Heart right ventricle (tissue), 16 donors: ENCODE data around the gene RAX. TPM values are rescaled to one million over a fixed set of nuclear protein-coding genes. Genes with fewer than 3 reads are reported as not detected.

ENCODE experiments used
- ATAC-seq, 8 donors: fragments of 200-7000 bp; cut with Tn5 transposase; one replicate each; pipeline ENCODE4 v1.9.1; 2020; ENCODE audit warnings: mild to moderate bottlenecking in 8 of 8, moderate library complexity in 8 of 8, moderate number of reproducible peaks in 1 of 8
- DNase-seq, 2 donors: peaks; one replicate each; pipeline ENCODE4 v3.0.0-alpha.2; 2020
- H3K27ac ChIP-seq, 10 donors: fragments of 200-600 bp; sonication (generic) in 2 of 10; one replicate each; pipeline versions ENCODE4 v1.5.0 to v1.8.0; 2020 to 2022; ENCODE audit warnings: mild to moderate bottlenecking in 3 of 10
- H3K27me3 ChIP-seq, 7 donors: fragments of 200-600 bp; one replicate each; pipeline ENCODE4 v1.8.0; 2021 to 2022; ENCODE audit warnings: mild to moderate bottlenecking in 2 of 7
- H3K36me3 ChIP-seq, 9 donors: fragments of 200-600 bp; sonication (generic) in 1 of 9; one replicate each; pipeline versions ENCODE4 v1.5.0 to v1.8.0; 2020 to 2022; ENCODE audit warnings: mild to moderate bottlenecking in 2 of 9
- H3K4me1 ChIP-seq, 9 donors: fragments of 200-600 bp; sonication (generic) in 1 of 9; one replicate each; pipeline versions ENCODE4 v1.5.0 to v1.8.0; 2020 to 2022; ENCODE audit warnings: mild to moderate bottlenecking in 4 of 9
- H3K4me3 ChIP-seq, 10 donors: fragments of 200-600 bp; sonication (generic) in 2 of 10; one replicate each; pipeline versions ENCODE4 v1.5.0 to v1.8.0; 2020 to 2022; ENCODE audit warnings: mild to moderate bottlenecking in 7 of 10, moderate library complexity in 2 of 10
- H3K9me3 ChIP-seq, 11 donors: fragments of 200-600 bp in 10 of 11; sonication (generic) in 2 of 11; one replicate each; pipeline versions ENCODE4 v1.5.0 to v1.8.0; 2013 to 2022; ENCODE audit warnings: mild to moderate bottlenecking in 2 of 11, control low read depth in 1 of 11, moderate library complexity in 1 of 11
- WGBS, 2 donors: extraction: QIAGEN DNeasy Blood & Tissue Kit; methylation state at CpG; one replicate each; pipeline ENCODE4 v1.1.7; 2013; ENCODE audit warnings: inconsistent platforms in 1 of 2; 5-methylcytosine and 5-hydroxymethylcytosine counted together
- intact Hi-C, 10 donors: fragments of 100-400 bp; cut with DNase I; formaldehyde crosslinking; loops; one replicate each; pipeline versions ENCODE4 v1.11.1 to v1.14.2; 2022
- polyA plus RNA-seq, 2 donors: library from polyadenylated mRNA; stranded (reverse); fragments of 200-250 nt; gene quantifications; one replicate each; pipeline ENCODE4 v1.2.3, GENCODE V29; 2013
- total RNA-seq, 10 donors: library from RNA; stranded (reverse); fragmentation: NEBNext Ultra II Directional in 3 of 10; extraction: Animal tissue kit (Norgen Biotek cat#: 25700) in 3 of 10; gene quantifications; one replicate each; pipeline versions ENCODE4 v1.2.1 to v1.2.4, GENCODE V29; 2021 to 2023
- TF ChIP-seq, protein P1 (sequence below), 9 donors: fragments of 200-600 bp; sonication (generic) in 2 of 9; IDR thresholded peaks; one replicate each; pipeline versions ENCODE4 v1.5.0 to v1.8.0; 2021 to 2022; ENCODE audit warnings: antibody characterized with exemption in 9 of 9, mild to moderate bottlenecking in 5 of 9, moderate library complexity in 1 of 9
- donor health status: Arrhythmogenic right ventricular cardiomyopathy.
- donor health status: ischemic (EF 13 %, LVEDD 7.1; RV severe dilation, severe dysfunction).
- donor health status: healthy with polysubstance abuse.
- donor health status: DM: no; HTN: yes; CAD: no.
- donor health status: DM: no; HTN: no; CAD: no.
- donor health status: ischemic (EF 25% LVEDD 6.9; RV normal size, moderate dysfunction).
- donor health status: ischemic (EF 25% LVEDD 5.7; RV mildly dilated, moderate dysfunction).
- donor health status: healthy.
- donor health status: DM: yes; HTN: yes; CAD: no.
- donor health status: Ischemic cardiomyopathy.
- donor health status: ischemic (EF 35%, LVEDD 5.7; RV mildly dilated, moderate dysfunction).
- donor health status: nonischemic (EF 11% LVEDD 7.7; RV severe dilation, severe dysfunction).
- donor health status: DM: yes; HTN: yes; CAD: no.
- donor health status: PGD.
- donor health status: ischemic (EF 29% LVEDD 5.4; RV normal size, mild dysfunction).
- donor health status: nonischemic (EF 23%, LVEDD 6.1; RV moderate dilation, normal function).

The RAX gene
- total and polyA plus RNA-seq, 12 donors, result not detected

DNA sequence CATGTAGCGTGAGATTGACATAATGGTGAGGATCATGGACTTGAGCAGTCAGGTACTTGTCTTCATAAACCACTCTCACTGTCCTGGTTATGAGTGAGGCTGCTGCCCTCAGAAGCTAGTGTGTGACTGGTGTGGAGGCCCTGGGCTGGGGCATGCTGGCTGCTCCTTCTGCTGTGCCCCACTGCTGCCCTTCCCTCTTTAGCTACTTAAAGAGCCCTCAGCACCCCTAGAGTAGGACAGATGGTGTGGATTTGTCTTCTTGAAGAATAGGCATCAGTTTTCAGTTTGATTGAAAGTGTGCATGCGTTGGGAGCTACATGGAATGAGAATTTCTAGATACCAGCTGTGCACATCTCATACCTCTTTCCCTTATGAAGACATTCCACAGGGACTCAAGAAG is 29.8 kb upstream of the RAX start:
- no peak for DNase-seq
- no peaks in the 10 kb centered on the region for H3K36me3 ChIP-seq
- no peak for ATAC-seq
- H3K9me3 ChIP-seq, result no peaks in the 10 kb centered on the region
- H3K4me1 ChIP-seq, result peaks cover 0 to 1% (median 0%) of the 10 kb centered on the region in 9 donors
- TF ChIP-seq, protein P1, sequence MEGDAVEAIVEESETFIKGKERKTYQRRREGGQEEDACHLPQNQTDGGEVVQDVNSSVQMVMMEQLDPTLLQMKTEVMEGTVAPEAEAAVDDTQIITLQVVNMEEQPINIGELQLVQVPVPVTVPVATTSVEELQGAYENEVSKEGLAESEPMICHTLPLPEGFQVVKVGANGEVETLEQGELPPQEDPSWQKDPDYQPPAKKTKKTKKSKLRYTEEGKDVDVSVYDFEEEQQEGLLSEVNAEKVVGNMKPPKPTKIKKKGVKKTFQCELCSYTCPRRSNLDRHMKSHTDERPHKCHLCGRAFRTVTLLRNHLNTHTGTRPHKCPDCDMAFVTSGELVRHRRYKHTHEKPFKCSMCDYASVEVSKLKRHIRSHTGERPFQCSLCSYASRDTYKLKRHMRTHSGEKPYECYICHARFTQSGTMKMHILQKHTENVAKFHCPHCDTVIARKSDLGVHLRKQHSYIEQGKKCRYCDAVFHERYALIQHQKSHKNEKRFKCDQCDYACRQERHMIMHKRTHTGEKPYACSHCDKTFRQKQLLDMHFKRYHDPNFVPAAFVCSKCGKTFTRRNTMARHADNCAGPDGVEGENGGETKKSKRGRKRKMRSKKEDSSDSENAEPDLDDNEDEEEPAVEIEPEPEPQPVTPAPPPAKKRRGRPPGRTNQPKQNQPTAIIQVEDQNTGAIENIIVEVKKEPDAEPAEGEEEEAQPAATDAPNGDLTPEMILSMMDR (IDR thresholded peaks at IDR 0.05), result no peak
- peaks cover 0 to 65% (median 32%) of the 10 kb centered on the region in 7 donors for H3K27me3 ChIP-seq
- WGBS, 2 donors, result 87 to 93% methylated on average over 2 of the region's 2 CpGs
- no peak overlapping the region for H3K4me3 ChIP-seq
- H3K27ac ChIP-seq, result no peak overlapping the region
- intact Hi-C loops, result loop anchor here in 1 of 10 donors (10.0 kb wide), 1 partner anchor 58 kb away; no protein-coding TSS in a partner anchor

DNA sequence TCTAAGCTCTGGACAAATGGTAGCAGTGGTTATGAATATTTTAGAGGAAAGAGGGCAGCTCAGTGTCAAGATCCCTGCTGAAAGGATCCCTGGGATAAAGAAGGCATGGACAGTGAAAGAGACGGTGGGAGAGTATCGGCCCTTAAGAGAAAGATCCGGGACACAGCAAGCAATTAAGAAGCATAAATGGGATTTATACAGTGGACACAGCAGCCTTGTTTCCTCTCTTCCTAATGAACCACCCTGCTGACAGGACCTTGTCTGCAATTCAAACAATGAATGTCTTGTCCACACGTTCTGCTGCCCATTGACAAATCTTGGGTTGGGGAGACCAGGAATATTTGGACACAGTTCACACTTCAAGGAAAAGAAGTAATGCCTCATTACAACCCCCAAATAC is 28.7 kb upstream of the RAX start:
- no peaks in the 10 kb centered on the region for H3K4me1 ChIP-seq
- intact Hi-C loops, result loop anchor here in 1 of 10 donors (10.0 kb wide), 1 partner anchor 57 kb away; no protein-coding TSS in a partner anchor
- no peaks in the 10 kb centered on the region for H3K9me3 ChIP-seq
- no peak overlapping the region for H3K4me3 ChIP-seq
- no peaks in the 10 kb centered on the region for H3K36me3 ChIP-seq
- peaks cover 0 to 59% (median 22%) of the 10 kb centered on the region in 7 donors for H3K27me3 ChIP-seq
- ATAC-seq (no peak), DNase-seq (no peak)
- TF ChIP-seq, protein P1 (IDR thresholded peaks at IDR 0.05), result no peak
- no peak overlapping the region for H3K27ac ChIP-seq
- WGBS, 2 donors, result 65 to 69% methylated on average over 4 of the region's 4 CpGs

DNA sequence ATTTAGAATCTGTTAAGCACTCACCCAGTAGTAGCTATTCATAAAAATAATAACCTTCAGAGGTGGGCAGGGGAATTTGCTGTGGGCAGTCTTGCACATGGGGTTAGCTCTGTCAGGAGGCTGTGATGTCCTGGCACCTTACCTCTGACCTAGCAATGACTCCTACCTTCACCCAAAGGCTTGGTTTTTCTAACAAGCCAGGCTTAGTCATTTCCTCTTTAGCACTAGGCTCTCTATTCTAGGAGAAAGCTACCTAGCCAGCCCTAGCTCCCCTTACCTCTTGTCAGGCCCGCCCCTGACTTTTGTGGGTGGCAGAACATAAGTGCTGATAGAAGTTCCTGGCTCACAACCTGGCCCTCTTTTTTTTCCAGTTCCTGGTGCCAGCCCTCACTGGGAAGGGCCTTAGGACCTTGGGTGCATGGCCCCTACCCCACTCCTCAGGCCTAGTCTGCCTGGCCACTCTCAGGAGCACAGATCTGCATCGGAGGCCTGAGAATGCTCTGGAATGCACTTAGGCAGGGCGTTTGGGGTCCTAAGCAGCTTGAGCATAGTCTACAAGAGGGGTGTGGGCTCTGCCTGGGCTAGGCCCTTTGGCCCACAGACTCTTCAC is 27.5 kb upstream of the RAX start:
- intact Hi-C loops, result loop anchor here in 1 of 10 donors (10.0 kb wide), 1 partner anchor 56 kb away; no protein-coding TSS in a partner anchor
- H3K36me3 ChIP-seq, result no peaks in the 10 kb centered on the region
- no peaks in the 10 kb centered on the region for H3K9me3 ChIP-seq
- 68 to 71% methylated on average over 3 of the region's 3 CpGs for WGBS, 2 donors
- H3K4me1 ChIP-seq, result no peaks in the 10 kb centered on the region
- no peak for ATAC-seq
- H3K27ac ChIP-seq, result no peak overlapping the region
- TF ChIP-seq, protein P1 (IDR thresholded peaks at IDR 0.05), result no peak
- no peak for DNase-seq
- H3K27me3 ChIP-seq, result peaks cover 0 to 57% (median 21%) of the 10 kb centered on the region in 7 donors
- H3K4me3 ChIP-seq, result no peak overlapping the region

DNA sequence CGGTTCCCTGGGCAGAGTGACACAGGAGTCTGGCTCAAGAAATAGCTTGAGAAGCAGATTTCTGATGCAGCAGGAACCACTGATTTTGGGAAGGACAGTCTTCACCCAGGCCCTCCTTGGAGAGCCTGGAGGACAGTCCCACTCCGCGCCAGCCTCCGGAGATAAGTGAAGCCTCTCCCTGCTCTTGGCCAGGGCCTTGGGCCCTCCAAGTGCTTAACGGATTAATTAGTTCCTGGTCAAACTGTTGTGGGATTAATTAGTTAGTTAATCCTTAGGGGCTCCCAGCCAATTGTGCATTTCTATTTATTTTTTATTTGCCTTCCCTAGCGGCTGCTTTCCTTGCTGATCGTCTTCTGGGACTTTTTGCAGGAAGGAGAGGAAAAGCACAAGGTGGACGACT is 25.6 kb upstream of the RAX start:
- WGBS, 2 donors, result 65 to 69% methylated on average over 8 of the region's 8 CpGs
- intact Hi-C loops, result no loop called here
- H3K27ac ChIP-seq, result no peak overlapping the region
- H3K36me3 ChIP-seq, result no peaks in the 10 kb centered on the region
- DNase-seq (no peak), ATAC-seq (no peak)
- TF ChIP-seq, protein P1 (IDR thresholded peaks at IDR 0.05), result no peak
- H3K4me3 ChIP-seq, result no peak overlapping the region
- peaks cover 0 to 58% (median 28%) of the 10 kb centered on the region in 7 donors for H3K27me3 ChIP-seq
- H3K9me3 ChIP-seq, result no peaks in the 10 kb centered on the region
- H3K4me1 ChIP-seq, result no peaks in the 10 kb centered on the region
